Liver (tissue), 9 donors: Measurements from ENCODE around the gene IL17RE. TPM values are rescaled to one million over a fixed set of nuclear protein-coding genes. Genes with fewer than 3 reads are reported as not detected.
A peak's percentile ranks its signal among the peaks of the same experiment; 100 is the strongest.
"Not testable (repeated sequence)": the region's sequence is repeated elsewhere in the genome, so short reads cannot be mapped to it uniquely, and the experiment has no call there.

ENCODE experiments used
- DNase-seq: peaks from one replicate; pipeline ENCODE4 v3.0.0-alpha.2; 2017; ENCODE audit warnings: low spot score
- H3K27ac ChIP-seq, 2 donors: one replicate each; pipeline ENCODE4 v1.7.0; 2013; ENCODE audit warnings: inconsistent platforms in 2 of 2, low read length in 2 of 2, control low read depth in 1 of 2, low read depth in 1 of 2, mild to moderate bottlenecking in 1 of 2
- H3K27me3 ChIP-seq, 4 donors: one replicate each; pipeline versions ENCODE4 v1.6.1 to v1.7.0; 2013; ENCODE audit warnings: low read length in 3 of 4, inconsistent platforms in 1 of 4, mild to moderate bottlenecking in 1 of 4, moderate library complexity in 1 of 4; ENCODE audit not compliant: control insufficient read depth in 4 of 4, insufficient read depth in 4 of 4
- H3K36me3 ChIP-seq, 4 donors: one replicate each; pipeline versions ENCODE4 v1.6.1 to v1.7.0; 2013; ENCODE audit warnings: low read length in 3 of 4, mild to moderate bottlenecking in 3 of 4, low read depth in 1 of 4, moderate library complexity in 1 of 4; ENCODE audit not compliant: control insufficient read depth in 4 of 4, insufficient read depth in 3 of 4
- H3K4me1 ChIP-seq, 4 donors: one replicate each; pipeline versions ENCODE4 v1.6.1 to v1.7.0; 2013; ENCODE audit warnings: low read length in 3 of 4, mild to moderate bottlenecking in 3 of 4, moderate library complexity in 1 of 4; ENCODE audit not compliant: control insufficient read depth in 4 of 4, insufficient read depth in 4 of 4
- H3K4me3 ChIP-seq, 3 donors: one replicate each; pipeline versions ENCODE4 v1.6.1 to v1.7.0; 2013; ENCODE audit warnings: low read length in 3 of 3, control low read depth in 1 of 3, low read depth in 1 of 3, mild to moderate bottlenecking in 1 of 3
- H3K9ac ChIP-seq, 2 donors: one replicate each; pipeline ENCODE4 v1.7.0; 2013; ENCODE audit warnings: low read length in 2 of 2, mild to moderate bottlenecking in 2 of 2, moderate library complexity in 2 of 2, control low read depth in 1 of 2, low read depth in 1 of 2
- H3K9me3 ChIP-seq, 4 donors: one replicate each; pipeline versions ENCODE4 v1.6.1 to v1.7.0; 2013; ENCODE audit warnings: low read length in 3 of 4; ENCODE audit not compliant: control insufficient read depth in 4 of 4
- FOXA1 ChIP-seq: IDR thresholded peaks from 2 replicates; pipeline ENCODE4 v1.6.1; 2016; ENCODE audit warnings: antibody characterized with exemption
- FOXA2 ChIP-seq: IDR thresholded peaks from 2 replicates; pipeline ENCODE4 v1.6.1; 2016; ENCODE audit warnings: antibody characterized with exemption
- HNF4A ChIP-seq, 2 donors: conservative IDR thresholded peaks; 2 replicates each; pipeline ENCODE4 v1.6.1; 2016; ENCODE audit warnings: antibody characterized with exemption in 2 of 2, mild to moderate bottlenecking in 2 of 2
- HNF4G ChIP-seq: IDR thresholded peaks from 2 replicates; pipeline ENCODE4 v1.6.1; 2016; ENCODE audit warnings: antibody characterized with exemption
- JUND ChIP-seq, 2 donors: IDR thresholded peaks; 2 replicates each; pipeline ENCODE4 v1.6.1; 2016; ENCODE audit warnings: antibody characterized with exemption in 2 of 2
- NR2F2 ChIP-seq: IDR thresholded peaks from 2 replicates; pipeline ENCODE4 v1.6.1; 2016; ENCODE audit warnings: antibody characterized with exemption
- RXRA ChIP-seq, 2 donors: IDR thresholded peaks; 2 replicates each; pipeline ENCODE4 v1.6.1; 2017 to 2018; ENCODE audit warnings: antibody characterized with exemption in 2 of 2, mild to moderate bottlenecking in 1 of 2
- SP1 ChIP-seq: IDR thresholded peaks from 2 replicates; pipeline ENCODE4 v1.6.1; 2018; ENCODE audit warnings: antibody characterized with exemption, mild to moderate bottlenecking
- YY1 ChIP-seq: IDR thresholded peaks from 2 replicates; pipeline ENCODE4 v1.6.1; 2016; ENCODE audit warnings: antibody characterized with exemption, mild to moderate bottlenecking
- WGBS: extraction: QIAGEN DNeasy Blood & Tissue Kit; methylation state at CpG from one replicate; pipeline ENCODE4 v1.1.7; 2013; 5-methylcytosine and 5-hydroxymethylcytosine counted together
- polyA plus RNA-seq, 2 donors: library from polyadenylated mRNA; stranded (reverse) in 1 of 2; unstranded in 1 of 2; fragments of 200-250 nt in 1 of 2; fragments of >200 nt in 1 of 2; fragmentation: Nextera tagmentation in 1 of 2; extraction: Ambion mirVana in 1 of 2; gene quantifications; one replicate each; pipeline versions ENCODE4 v1.2.1 to v1.2.3, GENCODE V29; 2013 to 2015
- total RNA-seq, 2 donors: library from RNA; depleted of rRNA; stranded (reverse); fragments of >200 nt; gene quantifications; one replicate each; pipeline ENCODE4 v1.2.3, GENCODE V29; 2014
- TF ChIP-seq, protein P1 (sequence below): IDR thresholded peaks from 2 replicates; pipeline ENCODE4 v1.6.1; 2016; ENCODE audit warnings: antibody characterized with exemption
- donor health status: healthy.
- donor health status: healthy.
- donor health status: healthy.
- donor health status: healthy.
- donor health status: healthy.

IL17RE gene
- total and polyA plus RNA-seq, 4 donors = 0.42 to 2.1 (median 0.90) TPM

DNA sequence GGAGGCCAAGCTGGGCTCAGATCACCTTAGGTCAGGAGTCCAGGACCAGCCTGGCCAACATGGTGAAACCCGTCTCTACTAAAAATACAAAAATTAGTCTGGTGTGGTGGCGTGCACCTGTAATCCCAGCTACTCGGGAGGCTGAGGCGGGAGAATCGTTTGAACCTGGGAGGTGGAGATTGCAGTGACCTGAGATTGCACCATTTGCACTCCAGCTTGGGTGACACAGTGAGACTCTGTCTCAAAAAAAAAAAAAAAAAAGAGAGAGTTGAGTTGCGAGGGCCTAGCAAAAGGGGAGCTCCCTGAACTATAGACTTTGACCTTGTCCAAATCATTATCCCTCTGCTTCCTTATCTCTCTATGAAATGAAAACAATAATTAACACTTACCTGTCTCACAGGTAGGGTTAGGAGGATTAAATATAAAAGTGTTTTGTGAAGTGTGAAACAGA lies 1.7 kb upstream of the IL17RE start:
- H3K27me3 ChIP-seq, H3K9me3 ChIP-seq, H3K36me3 ChIP-seq, H3K4me3 ChIP-seq, H3K9ac ChIP-seq, DNase-seq: not testable (repeated sequence)
- Histone ChIP-seq H3K4me1 (peaks cover 18 to 52% (median 42%) of the 10 kb centered on the region in 4 donors), H3K27ac (peak overlapping the region in 1 of 2 donors; percentile 13)
- 39% methylated on average over 6 of the region's 6 CpGs for WGBS
- TF ChIP-seq YY1 (peak; percentile 47), NR2F2 (peak; percentile 69), JUND (IDR thresholded peaks at IDR 0.05) (peak in 1 of 2 donors; percentile 26), SP1 (peak; percentile 80), HNF4G (peak; percentile 63), RXRA (IDR thresholded peaks at IDR 0.05) (peak; percentile 76 to 78), HNF4A (conservative IDR thresholded peaks at IDR 0.05) (peak; percentile 82 to 92)
- TF ChIP-seq, protein P1, sequence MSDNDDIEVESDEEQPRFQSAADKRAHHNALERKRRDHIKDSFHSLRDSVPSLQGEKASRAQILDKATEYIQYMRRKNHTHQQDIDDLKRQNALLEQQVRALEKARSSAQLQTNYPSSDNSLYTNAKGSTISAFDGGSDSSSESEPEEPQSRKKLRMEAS = peak; percentile 17

DNA sequence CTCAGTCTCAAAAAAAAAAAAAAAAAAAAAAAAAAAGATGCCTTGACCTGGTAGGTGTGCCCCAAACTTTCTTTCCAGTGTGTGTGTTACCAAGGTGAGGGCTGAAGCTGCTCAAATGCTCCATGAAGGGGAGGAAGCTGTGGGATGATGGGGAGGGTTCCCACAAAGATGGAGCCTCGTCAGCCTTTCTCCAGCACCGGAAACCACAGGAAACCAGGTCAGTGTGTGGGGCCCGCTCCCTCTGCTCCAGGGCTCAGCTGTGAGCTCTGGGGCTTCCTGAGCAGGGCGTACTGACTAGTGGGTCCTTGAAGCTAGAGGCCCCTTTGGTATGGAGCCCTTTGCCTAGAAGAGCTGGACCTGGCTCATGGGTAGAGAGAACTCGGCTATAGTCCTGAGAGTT lies 681 bp upstream of the IL17RE start:
- Histone ChIP-seq H3K27me3 (no peaks in the 10 kb centered on the region), H3K4me3 (no peak overlapping the region), H3K36me3 (no peaks in the 10 kb centered on the region), H3K27ac (no peak overlapping the region), H3K9me3 (no peaks in the 10 kb centered on the region), H3K9ac (no peak overlapping the region), H3K4me1 (peaks cover 15 to 45% (median 40%) of the 10 kb centered on the region in 4 donors)
- DNase-seq = no peak
- WGBS = 72% methylated on average over 5 of the region's 5 CpGs
- no peak for TF ChIP-seq FOXA1
- TF ChIP-seq, protein P1 = no peak
- no peak for TF ChIP-seq HNF4G
- TF ChIP-seq JUND (IDR thresholded peaks at IDR 0.05) = no peak

DNA sequence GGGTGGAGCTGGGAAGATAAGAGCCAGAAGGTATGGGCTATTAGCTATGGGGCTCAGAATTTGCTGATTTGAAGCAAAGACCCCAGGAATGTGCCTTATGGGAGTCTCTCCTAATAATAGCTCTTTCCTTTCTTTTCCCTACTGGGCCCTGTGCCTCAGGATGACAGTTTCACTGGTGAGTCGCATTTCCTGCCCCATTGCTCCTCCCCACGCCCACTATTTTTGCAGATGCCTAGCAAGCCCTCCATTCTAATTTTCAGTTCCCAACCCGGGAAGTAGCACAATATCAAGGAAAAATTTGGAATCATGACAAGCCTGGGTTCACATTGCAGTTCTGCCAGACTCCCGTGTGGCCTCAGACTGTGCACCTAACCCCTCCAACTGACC lies 583 bp downstream of the IL17RE start:
- Histone ChIP-seq H3K9ac (no peak overlapping the region), H3K4me3 (no peak overlapping the region), H3K9me3 (no peaks in the 10 kb centered on the region), H3K36me3 (no peaks in the 10 kb centered on the region), H3K27ac (peak overlapping the region; percentile 9 to 26), H3K27me3 (no peaks in the 10 kb centered on the region), H3K4me1 (peaks cover 13 to 41% (median 37%) of the 10 kb centered on the region in 4 donors)
- no peak for TF ChIP-seq NR2F2
- TF ChIP-seq RXRA (IDR thresholded peaks at IDR 0.05) = no peak
- no peak for TF ChIP-seq SP1
- no peak for TF ChIP-seq FOXA2
- no peak for TF ChIP-seq YY1
- no peak for TF ChIP-seq JUND (IDR thresholded peaks at IDR 0.05)
- no peak for DNase-seq
- WGBS = 34% methylated on average over 4 of the region's 4 CpGs

DNA sequence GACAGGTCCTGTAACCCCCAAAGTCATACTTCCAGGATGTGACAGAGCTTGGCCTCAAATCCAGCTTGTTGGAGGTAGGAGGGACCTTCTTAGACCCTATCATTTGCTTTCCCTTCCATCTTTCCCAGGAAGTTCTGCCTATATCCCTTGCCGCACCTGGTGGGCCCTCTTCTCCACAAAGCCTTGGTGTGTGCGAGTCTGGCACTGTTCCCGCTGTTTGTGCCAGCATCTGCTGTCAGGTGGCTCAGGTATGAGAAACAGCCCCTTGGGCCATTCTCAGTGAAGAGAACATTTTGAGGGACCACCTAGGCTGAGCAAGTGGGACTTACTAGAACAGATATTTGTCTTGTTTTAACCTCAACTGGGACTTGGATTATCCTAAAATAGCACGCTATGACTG lies 1.3 kb downstream of the IL17RE start:
- 91% methylated on average over 4 of the region's 4 CpGs for WGBS
- peaks cover 12 to 41% (median 37%) of the 10 kb centered on the region in 4 donors for H3K4me1 ChIP-seq
- no peaks in the 10 kb centered on the region for H3K36me3 ChIP-seq
- TF ChIP-seq JUND (IDR thresholded peaks at IDR 0.05) = no peak
- no peaks in the 10 kb centered on the region for H3K9me3 ChIP-seq
- no peak for DNase-seq
- no peak overlapping the region for H3K4me3 ChIP-seq
- H3K27me3 ChIP-seq = no peaks in the 10 kb centered on the region
- no peak overlapping the region for H3K27ac ChIP-seq
- no peak overlapping the region for H3K9ac ChIP-seq
